ENCODE measurements around the gene MGAT1.

- TF ChIP-seq EZH2 (IDR thresholded peaks at IDR 0.05), result no peak
- no peak for TF ChIP-seq POLR2AphosphoS5 (IDR thresholded peaks at IDR 0.05; ENCODE audit: borderline replicate concordance, low read depth, low read length)
Observed at GRCh38 chr5:180742727-180743126, 59.9 kb downstream of the MGAT1 start.

Data from SK-N-MC (cell line).